Spleen (tissue), 11 donors: Measurements from ENCODE around the gene PRX. TPM values are rescaled to one million over a fixed set of nuclear protein-coding genes. Genes with fewer than 3 reads are reported as not detected.

Source experiments
- DNase-seq: peaks from one replicate; pipeline ENCODE4 v3.0.0-alpha.2; 2020
- H3K27ac ChIP-seq, 8 donors: fragments of 200-600 bp; sonication (generic) in 7 of 8; 1 replicate in 4 of 8; 2 replicates in 4 of 8; pipeline versions ENCODE4 v1.5.0 to v1.8.0; 2016 to 2021; ENCODE audit warnings: inconsistent platforms in 4 of 8, mild to moderate bottlenecking in 4 of 8, moderate library complexity in 1 of 8
- H3K27me3 ChIP-seq, 7 donors: fragments of 200-600 bp; sonication (generic) in 6 of 7; replicated peaks in 1 of 7; 1 replicate in 4 of 7; 2 replicates in 3 of 7; pipeline versions ENCODE4 v1.5.0 to v1.8.0; 2016 to 2021; ENCODE audit warnings: inconsistent platforms in 3 of 7, mild to moderate bottlenecking in 1 of 7
- H3K36me3 ChIP-seq, 6 donors: fragments of 200-600 bp; sonication (generic) in 5 of 6; 1 replicate in 4 of 6; 2 replicates in 2 of 6; pipeline versions ENCODE4 v1.5.0 to v1.8.0; 2016 to 2021; ENCODE audit warnings: inconsistent platforms in 2 of 6
- H3K4me1 ChIP-seq, 6 donors: fragments of 200-600 bp; sonication (generic) in 5 of 6; 1 replicate in 3 of 6; 2 replicates in 3 of 6; pipeline versions ENCODE4 v1.5.0 to v1.8.0; 2016 to 2021; ENCODE audit warnings: inconsistent platforms in 3 of 6
- H3K4me3 ChIP-seq, 8 donors: fragments of 200-600 bp; sonication (generic) in 7 of 8; 1 replicate in 4 of 8; 2 replicates in 4 of 8; pipeline versions ENCODE4 v1.5.0 to v1.8.0; 2016 to 2021; ENCODE audit warnings: inconsistent platforms in 4 of 8, mild to moderate bottlenecking in 4 of 8, moderate library complexity in 2 of 8
- H3K9me3 ChIP-seq, 8 donors: fragments of 200-600 bp; sonication (generic) in 7 of 8; 1 replicate in 4 of 8; 2 replicates in 4 of 8; pipeline versions ENCODE4 v1.5.0 to v1.8.0; 2016 to 2021; ENCODE audit warnings: inconsistent platforms in 4 of 8
- CTCF ChIP-seq, 11 experiments: fragments of 200-600 bp in 7 of 11; fragments of 450-650 bp in 4 of 11; sonication (generic) in 4 of 11; IDR thresholded peaks in 8 of 11; conservative IDR thresholded peaks in 3 of 11; 1 replicate in 7 of 11; 2 replicates in 4 of 11; pipeline versions ENCODE4 v1.4.0 to v1.8.0; 2016 to 2021; ENCODE audit warnings: antibody characterized with exemption in 11 of 11, inconsistent platforms in 4 of 11, mild to moderate bottlenecking in 1 of 11
- POLR2A ChIP-seq, 3 donors: fragments of 450-650 bp; IDR thresholded peaks; one replicate each; pipeline ENCODE4 v1.5.1; 2017; ENCODE audit warnings: antibody characterized with exemption in 3 of 3, mild to moderate bottlenecking in 1 of 3
- POLR2AphosphoS5 ChIP-seq, 3 donors: sonication (generic); formaldehyde crosslinking; IDR thresholded peaks; one replicate each; pipeline ENCODE4 v1.5.1; 2017; ENCODE audit warnings: antibody characterized with exemption in 3 of 3
- WGBS, 5 donors: extraction: QIAGEN DNeasy Blood & Tissue Kit in 3 of 5; methylation state at CpG; one replicate each; pipeline versions ENCODE4 v1.1.5 to v1.1.7; 2013 to 2018; 5-methylcytosine and 5-hydroxymethylcytosine counted together
- intact Hi-C: fragments of 100-400 bp; cut with DNase I; formaldehyde crosslinking; loops from one replicate; pipeline ENCODE4 v1.15.0; 2023; ENCODE audit warnings: low total_unique reads
- polyA plus RNA-seq, 3 donors: library from polyadenylated mRNA; stranded (reverse); fragments of 200-250 nt; gene quantifications; one replicate each; pipeline ENCODE4 v1.2.1, GENCODE V29; 2013
- total RNA-seq, 7 donors: library from RNA; depleted of rRNA in 3 of 7; stranded (reverse); fragments of >200 nt in 3 of 7; fragmentation: NEBNext Ultra II Directional in 4 of 7; extraction: Animal tissue kit (Norgen Biotek cat#: 25700) in 4 of 7; gene quantifications; one replicate each; pipeline versions ENCODE4 v1.1.0 to v1.2.1, GENCODE V29; 2016 to 2021
- donor health status: healthy with polysubstance abuse.
- donor health status: DM: no; HTN: no; CAD: no; lungs with moderate emphysema.
- donor health status: DM: no; HTN: no; CAD: no.
- donor health status: Bipolar disorder and iron deficiency.
- donor health status: healthy.
- donor health status: DM: no; HTN: no; CAD: no.
- donor health status: DM: yes; HTN: yes; CAD: no.

The PRX gene
- total and polyA plus RNA-seq, 10 donors: 0.50 to 3.4 (median 2.1) TPM

GRCh38 chr19:40367577-40368434 is 45.4 kb downstream of the PRX start:
- Histone ChIP-seq H3K4me1 (peaks cover 0 to 49% (median 18%) of the 10 kb centered on the region in 6 donors), H3K4me3 (no peak overlapping the region), H3K27me3 (no peaks in the 10 kb centered on the region), H3K27ac (no peak overlapping the region), H3K9me3 (no peaks in the 10 kb centered on the region), H3K36me3 (peaks cover 0 to 67% (median 38%) of the 10 kb centered on the region in 6 donors)
- TF ChIP-seq POLR2A (IDR thresholded peaks at IDR 0.05) (no peak), POLR2AphosphoS5 (IDR thresholded peaks at IDR 0.05) (peak in 1 of 3 donors; percentile 20), CTCF (IDR thresholded peaks at IDR 0.05 in 8 of 11, conservative IDR thresholded peaks at IDR 0.05 in 3 of 11) (no peak)
- intact Hi-C loops: no loop called here
- DNase-seq: no peak
- WGBS, 5 donors: 90 to 93% (median 91%) methylated on average over 12 to 16 of the region's 16 CpGs

- Histone ChIP-seq H3K9me3 (no peaks in the 10 kb centered on the region), H3K27ac (peak overlapping the region in 2 of 8 donors; percentile 76), H3K36me3 (peaks cover 0 to 58% (median 34%) of the 10 kb centered on the region in 6 donors), H3K27me3 (no peaks in the 10 kb centered on the region), H3K4me3 (peak overlapping the region in 2 of 8 donors; percentile 38 to 60), H3K4me1 (peaks cover 0 to 57% (median 21%) of the 10 kb centered on the region in 6 donors)
- DNase-seq: no peak
- intact Hi-C loops: no loop called here
- 81 to 92% (median 87%) methylated on average over 18 to 27 of the region's 27 CpGs for WGBS, 5 donors
- TF ChIP-seq CTCF (IDR thresholded peaks at IDR 0.05 in 8 of 11, conservative IDR thresholded peaks at IDR 0.05 in 3 of 11) (no peak), POLR2A (IDR thresholded peaks at IDR 0.05) (no peak), POLR2AphosphoS5 (IDR thresholded peaks at IDR 0.05) (no peak)
These were observed 46.2 kb downstream of the PRX start for GRCh38 chr19:40366697-40367561.

GRCh38 chr19:40365613-40366401 is 47.4 kb downstream of the PRX start:
- 23 to 30% (median 29%) methylated on average over 19 to 28 of the region's 28 CpGs for WGBS, 5 donors
- intact Hi-C loops: no loop called here
- Histone ChIP-seq H3K27me3 (no peaks in the 10 kb centered on the region), H3K27ac (peak overlapping the region in 4 of 8 donors; percentile 52 to 76 (median 68)), H3K9me3 (no peaks in the 10 kb centered on the region), H3K36me3 (peaks cover 0 to 47% (median 32%) of the 10 kb centered on the region in 6 donors), H3K4me3 (peak overlapping the region in 7 of 8 donors; percentile 8 to 60 (median 22)), H3K4me1 (peaks cover 0 to 66% (median 24%) of the 10 kb centered on the region in 6 donors)
- DNase-seq: peak; percentile 83
- no peak for TF ChIP-seq POLR2A (IDR thresholded peaks at IDR 0.05)
- no peak for TF ChIP-seq CTCF (IDR thresholded peaks at IDR 0.05 in 8 of 11, conservative IDR thresholded peaks at IDR 0.05 in 3 of 11)
- peak; percentile 53 to 79 (median 78) for TF ChIP-seq POLR2AphosphoS5 (IDR thresholded peaks at IDR 0.05)
